ENCODE data around the gene LRRC72.

LRRC72 gene

GRCh38 chr7:16546921-16547505 lies 20.4 kb downstream of the LRRC72 start:
- no peak overlapping the region for H3K4me3 Mint-ChIP-seq
- H3K27me3 Mint-ChIP-seq = peaks cover 4% of the 10 kb centered on the region
- no peaks in the 10 kb centered on the region for H3K36me3 Mint-ChIP-seq
- no peaks in the 10 kb centered on the region for H3K4me1 Mint-ChIP-seq
- ATAC-seq (ENCODE audit: low read depth) = no peak
- no peak overlapping the region for H3K27ac Mint-ChIP-seq
- DNase-seq (ENCODE audit: low spot score in 2 of 2) = no peak
- no peaks in the 10 kb centered on the region for H3K9me3 Mint-ChIP-seq

- Mint-ChIP-seq H3K4me1 (no peaks in the 10 kb centered on the region), H3K36me3 (no peaks in the 10 kb centered on the region), H3K27ac (no peak overlapping the region), H3K27me3 (peaks cover 4% of the 10 kb centered on the region), H3K4me3 (no peak overlapping the region), H3K9me3 (no peaks in the 10 kb centered on the region)
- DNase-seq (ENCODE audit: low spot score in 2 of 2) (no peak), ATAC-seq (ENCODE audit: low read depth) (no peak)
Observed at GRCh38 chr7:16548428-16548827, 21.8 kb downstream of the LRRC72 start.

- H3K27me3 Mint-ChIP-seq = peaks cover 4% of the 10 kb centered on the region
- no peak overlapping the region for H3K27ac Mint-ChIP-seq
- H3K4me3 Mint-ChIP-seq = no peak overlapping the region
- H3K4me1 Mint-ChIP-seq = no peaks in the 10 kb centered on the region
- DNase-seq (ENCODE audit: low spot score in 2 of 2) (no peak), ATAC-seq (ENCODE audit: low read depth) (no peak)
- no peaks in the 10 kb centered on the region for H3K9me3 Mint-ChIP-seq
- no peaks in the 10 kb centered on the region for H3K36me3 Mint-ChIP-seq
Observed at GRCh38 chr7:16550671-16551070, 24.0 kb downstream of the LRRC72 start.

- no peak for ATAC-seq (ENCODE audit: low read depth)
- no peak overlapping the region for H3K27ac Mint-ChIP-seq
- H3K36me3 Mint-ChIP-seq = no peaks in the 10 kb centered on the region
- no peaks in the 10 kb centered on the region for H3K4me1 Mint-ChIP-seq
- DNase-seq (ENCODE audit: low spot score in 2 of 2) = no peak
- H3K4me3 Mint-ChIP-seq = no peak overlapping the region
- no peaks in the 10 kb centered on the region for H3K27me3 Mint-ChIP-seq
- no peaks in the 10 kb centered on the region for H3K9me3 Mint-ChIP-seq
Observed at GRCh38 chr7:16554518-16555236, 28.1 kb downstream of the LRRC72 start.

GRCh38 chr7:16556359-16556758 lies 29.7 kb downstream of the LRRC72 start:
- Mint-ChIP-seq H3K4me3 (no peak overlapping the region), H3K4me1 (no peaks in the 10 kb centered on the region), H3K36me3 (no peaks in the 10 kb centered on the region), H3K27me3 (no peaks in the 10 kb centered on the region), H3K27ac (no peak overlapping the region), H3K9me3 (no peaks in the 10 kb centered on the region)
- ATAC-seq (ENCODE audit: low read depth) (no peak), DNase-seq (ENCODE audit: low spot score in 2 of 2) (no peak)

GRCh38 chr7:16558761-16559302 lies 32.2 kb downstream of the LRRC72 start:
- Mint-ChIP-seq H3K4me3 (no peak overlapping the region), H3K9me3 (no peaks in the 10 kb centered on the region), H3K27ac (no peak overlapping the region), H3K36me3 (no peaks in the 10 kb centered on the region), H3K27me3 (no peaks in the 10 kb centered on the region), H3K4me1 (peaks cover 3% of the 10 kb centered on the region)
- DNase-seq (ENCODE audit: low spot score in 2 of 2) (no peak), ATAC-seq (ENCODE audit: low read depth) (no peak)

- ATAC-seq (ENCODE audit: low read depth) (no peak), DNase-seq (ENCODE audit: low spot score in 2 of 2) (no peak)
- Mint-ChIP-seq H3K27ac (no peak overlapping the region), H3K27me3 (no peaks in the 10 kb centered on the region), H3K9me3 (no peaks in the 10 kb centered on the region), H3K4me3 (no peak overlapping the region), H3K36me3 (no peaks in the 10 kb centered on the region), H3K4me1 (peaks cover 3% of the 10 kb centered on the region)
Observed at GRCh38 chr7:16559497-16560179, 33.0 kb downstream of the LRRC72 start.

- Mint-ChIP-seq H3K27me3 (peaks cover under 1% of the 10 kb centered on the region), H3K27ac (peak overlapping the region; percentile 12), H3K4me3 (no peak overlapping the region), H3K4me1 (peaks cover 6% of the 10 kb centered on the region), H3K9me3 (no peaks in the 10 kb centered on the region), H3K36me3 (no peaks in the 10 kb centered on the region)
- DNase-seq (ENCODE audit: low spot score in 2 of 2) (no peak), ATAC-seq (ENCODE audit: low read depth) (no peak)
Observed at GRCh38 chr7:16561943-16562342, 35.3 kb downstream of the LRRC72 start.

GRCh38 chr7:16562456-16563220 lies 36.0 kb downstream of the LRRC72 start:
- no peak for ATAC-seq (ENCODE audit: low read depth)
- no peak overlapping the region for H3K4me3 Mint-ChIP-seq

GRCh38 chr7:16563281-16564022 lies 36.8 kb downstream of the LRRC72 start:
- H3K36me3 Mint-ChIP-seq = no peaks in the 10 kb centered on the region
- H3K27me3 Mint-ChIP-seq = peaks cover 2% of the 10 kb centered on the region
- ATAC-seq (ENCODE audit: low read depth) (peak; percentile 82), DNase-seq (ENCODE audit: low spot score in 2 of 2) (no peak)
- H3K4me1 Mint-ChIP-seq = peaks cover 6% of the 10 kb centered on the region
- peak overlapping the region; percentile 74 for H3K27ac Mint-ChIP-seq
- no peaks in the 10 kb centered on the region for H3K9me3 Mint-ChIP-seq
- H3K4me3 Mint-ChIP-seq = peak overlapping the region; percentile 84

More at GRCh38 chr7:16562456-16563220, 36.0 kb downstream of the LRRC72 start:
- DNase-seq (ENCODE audit: low spot score in 2 of 2) = no peak
- no peaks in the 10 kb centered on the region for H3K36me3 Mint-ChIP-seq
- H3K9me3 Mint-ChIP-seq = no peaks in the 10 kb centered on the region
- peaks cover 6% of the 10 kb centered on the region for H3K4me1 Mint-ChIP-seq
- peaks cover 2% of the 10 kb centered on the region for H3K27me3 Mint-ChIP-seq
- peak overlapping the region; percentile 74 for H3K27ac Mint-ChIP-seq

- Mint-ChIP-seq H3K36me3 (no peaks in the 10 kb centered on the region), H3K9me3 (no peaks in the 10 kb centered on the region), H3K4me3 (no peak overlapping the region), H3K27ac (no peak overlapping the region), H3K4me1 (peaks cover 6% of the 10 kb centered on the region), H3K27me3 (peaks cover 4% of the 10 kb centered on the region)
- DNase-seq (ENCODE audit: low spot score in 2 of 2) (no peak), ATAC-seq (ENCODE audit: low read depth) (peak; percentile 42)
Observed at GRCh38 chr7:16564023-16564380, 37.4 kb downstream of the LRRC72 start.

- H3K36me3 Mint-ChIP-seq = no peaks in the 10 kb centered on the region
- no peaks in the 10 kb centered on the region for H3K9me3 Mint-ChIP-seq
- peak overlapping the region; percentile 11 for H3K4me3 Mint-ChIP-seq
- H3K27ac Mint-ChIP-seq = no peak overlapping the region
- DNase-seq (ENCODE audit: low spot score in 2 of 2) (peak in 1 of 2 donors; percentile 38), ATAC-seq (ENCODE audit: low read depth) (peak; percentile 59)
- H3K4me1 Mint-ChIP-seq = peaks cover 6% of the 10 kb centered on the region
- peaks cover 4% of the 10 kb centered on the region for H3K27me3 Mint-ChIP-seq
Observed at GRCh38 chr7:16564909-16565426, 38.3 kb downstream of the LRRC72 start.

- Mint-ChIP-seq H3K36me3 (no peaks in the 10 kb centered on the region), H3K9me3 (peaks cover 2% of the 10 kb centered on the region), H3K27me3 (peaks cover 4% of the 10 kb centered on the region), H3K4me1 (no peaks in the 10 kb centered on the region), H3K4me3 (no peak overlapping the region), H3K27ac (no peak overlapping the region)
- DNase-seq (ENCODE audit: low spot score in 2 of 2) (no peak), ATAC-seq (ENCODE audit: low read depth) (no peak)
Observed at GRCh38 chr7:16571941-16572340, 45.3 kb downstream of the LRRC72 start.
